ENCODE data around the gene KRT74. TPM values are rescaled to one million over a fixed set of nuclear protein-coding genes. Genes with fewer than 3 reads are reported as not detected.

The KRT74 gene
- total and polyA plus RNA-seq, 10 of the 15 experiments (the other 5 are each of a cell fraction or from before 2014, with no cell fraction given): not detected

GRCh38 chr12:52612431-52613383 lies 39.1 kb upstream of the KRT74 start (continued):
- TF ChIP-seq CBFB (IDR thresholded peaks at IDR 0.05; ENCODE audit: low read depth) (no peak), RCOR1 (conservative IDR thresholded peaks at IDR 0.05; ENCODE audit: low read depth, low read length) (no peak), TCF12 (IDR thresholded peaks at IDR 0.05; ENCODE audit: low read depth, low read length) (no peak), GABPA (IDR thresholded peaks at IDR 0.05; ENCODE audit: low read depth) (no peak), NFYB (IDR thresholded peaks at IDR 0.05; ENCODE audit: insufficient read depth, low read depth, low read length) (no peak)

- Histone ChIP-seq H3K9me3 (replicated peaks; ENCODE audit: control insufficient read depth, insufficient read depth, low read length) (no peaks in the 10 kb centered on the region), H2AFZ (ENCODE audit: control insufficient read depth, low read depth, low read length) (no peak overlapping the region), H3K4me2 (ENCODE audit: control insufficient read depth, insufficient read depth) (no peak overlapping the region), H3K27ac (ENCODE audit: control insufficient read depth, insufficient read depth) (no peak overlapping the region), H3K27me3 (replicated peaks in 1 of 2; ENCODE audit: control insufficient read depth in 2 of 2, insufficient read depth in 2 of 2, low read length in 1 of 2) (peaks cover 0 to 3% of the 10 kb centered on the region in 2 experiments; a peak in 3 of 4 replicates), H3K79me2 (ENCODE audit: control insufficient read depth, insufficient read depth, low read length) (no peaks in the 10 kb centered on the region), H3K9ac (ENCODE audit: control insufficient read depth, insufficient read depth, low read length) (no peak overlapping the region), H3K4me1 (ENCODE audit: control insufficient read depth, insufficient read depth, low read length) (no peaks in the 10 kb centered on the region), H3K4me3 (no peak overlapping the region), H3K36me3 (ENCODE audit: control insufficient read depth in 2 of 2, insufficient read depth in 2 of 2, low read length in 1 of 2) (no peaks in the 10 kb centered on the region), H4K20me1 (ENCODE audit: control insufficient read depth, insufficient read depth) (no peaks in the 10 kb centered on the region)
- intact Hi-C loops (cut with micrococcal nuclease; ENCODE audit: unreplicated experiment): no loop called here
- ChIA-PET POLR2A (no interaction called here), RAD21 (ENCODE audit: unreplicated experiment) (no interaction called here), CTCF (no interaction called here), SMC1A (ENCODE audit: uncharacterized antibody, unreplicated experiment) (interaction anchor here (1.0 kb wide), 1 partner anchor 43 kb away, joined by 3 read pairs; no protein-coding TSS in a partner anchor)
- 69% methylated on average over 6 of the region's 6 CpGs for WGBS (ENCODE audit: insufficient coverage, insufficient replicate concordance, low lambda C conversion rate, missing lambda C conversion rate)
- TF ChIP-seq STAT3 (IDR thresholded peaks at IDR 0.05; ENCODE audit: low read depth, low read length) (no peak), EZH2 (IDR thresholded peaks at IDR 0.05; ENCODE audit: borderline replicate concordance, control insufficient read depth, low read depth, low read length) (no peak), CHD2 (IDR thresholded peaks at IDR 0.05; ENCODE audit: borderline replicate concordance, low read depth, low read length) (no peak), CREB1 (IDR thresholded peaks at IDR 0.05; ENCODE audit: low read depth) (no peak), MTA3 (IDR thresholded peaks at IDR 0.05; ENCODE audit: borderline replicate concordance, low read length) (no peak), E4F1 (IDR thresholded peaks at IDR 0.05; ENCODE audit: borderline replicate concordance, partially characterized antibody) (no peak), SREBF1 (IDR thresholded peaks at IDR 0.05; ENCODE audit: low read length) (no peak), MXI1 (IDR thresholded peaks at IDR 0.05; ENCODE audit: low read depth, low read length) (no peak), CHD1 (IDR thresholded peaks at IDR 0.05; ENCODE audit: low read depth, low read length) (no peak), USF2 (IDR thresholded peaks at IDR 0.05; ENCODE audit: borderline replicate concordance, low read depth, low read length) (no peak), NR2C1 (IDR thresholded peaks at IDR 0.05) (no peak), SMAD5 (IDR thresholded peaks at IDR 0.05; ENCODE audit: low read depth) (no peak), HDAC2 (IDR thresholded peaks at IDR 0.05) (no peak), SMC3 (IDR thresholded peaks at IDR 0.05; ENCODE audit: borderline replicate concordance, low read length) (no peak), HDGF (IDR thresholded peaks at IDR 0.05) (no peak)
- DNase-seq (ENCODE audit: low read depth, low spot score) (no peak), FAIRE-seq (no peak), ATAC-seq (no peak)
- no TSS peak for BruUV-seq (replicated peaks)
- in situ Hi-C loops (cut with MboI): no loop called here
These were observed 37.4 kb upstream of the KRT74 start for GRCh38 chr12:52611080-52611468.
